PC-9 (cell line): ENCODE measurements around the gene ARHGAP6.

Experiments used
- CTCF ChIP-seq: fragments of 200-600 bp; sonication (generic); conservative IDR thresholded peaks from 2 replicates; pipeline ENCODE4 v1.6.1; 2017; ENCODE audit warnings: mixed run types, antibody characterized with exemption, mild to moderate bottlenecking, moderate library complexity
- EZH2 ChIP-seq: fragments of 200-600 bp; sonication (generic); IDR thresholded peaks from 2 replicates; pipeline ENCODE4 v1.8.0; 2017; ENCODE audit warnings: antibody characterized with exemption, low read depth

- TF ChIP-seq CTCF (no peak), EZH2 (no peak)
Observed at GRCh38 chrX:11640089-11640488, 25.6 kb downstream of the ARHGAP6 start.
